SK-N-SH (cell line): ENCODE results near the gene DERA. TPM values are rescaled to one million over a fixed set of nuclear protein-coding genes. Genes with fewer than 3 reads are reported as not detected.
A peak's percentile ranks its signal among the peaks of the same experiment; 100 is the strongest.

Source experiments
- CTCF ChIA-PET: fragments of 300-600, 350-600 bp; formaldehyde crosslinking; extraction: SDS; loops from one replicate; lab custom pipeline; 2021; lab: Yijun Ruan, JAX
- POLR2A ChIA-PET: fragments of 350-600 bp; sonication (Branson Sonifier 250); formaldehyde crosslinking; extraction: SDS; loops from one replicate; lab custom pipeline; 2020; ENCODE audit warnings: antibody characterized with exemption, inconsistent platforms; lab: Yijun Ruan, JAX
- DNase-seq: peaks from one replicate; pipeline ENCODE4 v3.0.0; 2012
- H2AFZ ChIP-seq: fragments of 200-600 bp; sonication (generic); 2 replicates; pipeline ENCODE4 v1.8.1; 2016; ENCODE audit warnings: antibody characterized with exemption, mild to moderate bottlenecking, low read depth
- H3F3A ChIP-seq: fragments of 200-600 bp; sonication (generic); replicated peaks from 2 replicates; pipeline ENCODE3; 2016; ENCODE audit warnings: antibody characterized with exemption, mild to moderate bottlenecking; ENCODE audit not compliant: insufficient read depth
- H3K27ac ChIP-seq, 2 experiments: fragments of 200-500 bp in 1 of 2; fragments of 200-600 bp in 1 of 2; sonication (Bioruptor generic) in 1 of 2; sonication (generic), shearing (Covaris generic) in 1 of 2; 2 replicates each; pipeline versions ENCODE4 v1.5.1 to v1.6.1; 2014 to 2016; ENCODE audit warnings: low read depth in 2 of 2, inconsistent platforms in 1 of 2, low read length in 1 of 2, mild to moderate bottlenecking in 1 of 2, mixed read lengths in 1 of 2
- H3K27me3 ChIP-seq: fragments of 200-600 bp; sonication (generic), shearing (Covaris generic); 2 replicates; pipeline ENCODE4 v1.6.1; 2016; ENCODE audit warnings: mixed run types; ENCODE audit not compliant: insufficient read depth
- H3K36me3 ChIP-seq, 2 experiments: fragments of 200-500 bp in 1 of 2; fragments of 200-600 bp in 1 of 2; sonication (Bioruptor generic) in 1 of 2; sonication (generic) in 1 of 2; replicated peaks in 1 of 2; 2 replicates each; pipeline versions ENCODE3 to v1.5.1; 2014 to 2016; ENCODE audit warnings: low read length in 1 of 2, mild to moderate bottlenecking in 1 of 2; ENCODE audit not compliant: insufficient read depth in 2 of 2, control insufficient read depth in 1 of 2
- H3K4me1 ChIP-seq, 2 experiments: fragments of 200-500 bp in 1 of 2; fragments of 200-600 bp in 1 of 2; sonication (Bioruptor generic) in 1 of 2; sonication (generic), shearing (Covaris generic) in 1 of 2; 2 replicates each; pipeline versions ENCODE4 v1.5.1 to v1.6.1; 2014 to 2016; ENCODE audit warnings: low read depth in 1 of 2, low read length in 1 of 2, mixed run types in 1 of 2; ENCODE audit not compliant: insufficient read depth in 2 of 2, control insufficient read depth in 1 of 2
- H3K4me2 ChIP-seq: fragments of 200-600 bp; sonication (generic), shearing (Covaris generic); 2 replicates; pipeline ENCODE4 v1.6.1; 2017; ENCODE audit warnings: mixed run types
- H3K4me3 ChIP-seq, 2 experiments: fragments of 200-500 bp in 1 of 2; fragments of 200-600 bp in 1 of 2; sonication (Bioruptor generic) in 1 of 2; sonication (generic), shearing (Covaris generic) in 1 of 2; 2 replicates each; pipeline versions ENCODE4 v1.5.1 to v1.8.1; 2014 to 2016; ENCODE audit warnings: low read depth in 2 of 2, inconsistent platforms in 1 of 2, low read length in 1 of 2, mild to moderate bottlenecking in 1 of 2, mixed read lengths in 1 of 2, moderate library complexity in 1 of 2
- H3K79me2 ChIP-seq: fragments of 200-600 bp; sonication (generic); 2 replicates; pipeline ENCODE4 v1.8.1; 2017; ENCODE audit warnings: mild to moderate bottlenecking; ENCODE audit not compliant: insufficient read depth
- H3K9ac ChIP-seq: fragments of 200-600 bp; sonication (generic); 2 replicates; pipeline ENCODE4 v1.6.1; 2017; ENCODE audit warnings: mixed run types
- H3K9me2 ChIP-seq: fragments of 200-600 bp; sonication (generic); 2 replicates; pipeline ENCODE4 v1.6.1; 2017; ENCODE audit warnings: mixed run types
- H3K9me3 ChIP-seq: fragments of 200-600 bp; sonication (generic); 2 replicates; pipeline ENCODE4 v1.6.1; 2017; ENCODE audit warnings: mixed run types, mild to moderate bottlenecking, moderate library complexity
- H4K20me1 ChIP-seq: fragments of 200-600 bp; sonication (generic); 2 replicates; pipeline ENCODE4 v1.6.1; 2017; ENCODE audit warnings: mild to moderate bottlenecking, mixed run types; ENCODE audit not compliant: insufficient read depth
- ELF1 ChIP-seq: IDR thresholded peaks from 2 replicates; pipeline ENCODE4 v1.4.0; 2012
- EP300 ChIP-seq, 2 experiments: IDR thresholded peaks; 2 replicates each; pipeline versions ENCODE4 v1.4.0 to v1.6.1; 2012; ENCODE audit warnings: borderline replicate concordance in 1 of 2, low read depth in 1 of 2, low read length in 1 of 2
- FOXJ3 ChIP-seq: sonication (generic); formaldehyde crosslinking; IDR thresholded peaks from 2 replicates; pipeline ENCODE4 v1.5.1; 2020; ENCODE audit warnings: mild to moderate bottlenecking, missing genetic modification reagents
- GATA2 ChIP-seq: sonication (generic); formaldehyde crosslinking; IDR thresholded peaks from 2 replicates; pipeline ENCODE4 v1.5.0; 2020; ENCODE audit warnings: mild to moderate bottlenecking, missing genetic modification reagents
- JUND ChIP-seq: IDR thresholded peaks from 2 replicates; pipeline ENCODE4 v1.4.0; 2012
- MEF2A ChIP-seq: IDR thresholded peaks from 2 replicates; pipeline ENCODE4 v1.4.0; 2012; ENCODE audit warnings: low read depth, borderline replicate concordance
- MXI1 ChIP-seq: IDR thresholded peaks from 2 replicates; pipeline ENCODE4 v1.6.1; 2012; ENCODE audit warnings: mild to moderate bottlenecking, low read depth, low read length, improper control_type of control experiment
- NFIC ChIP-seq: IDR thresholded peaks from 2 replicates; pipeline ENCODE4 v1.4.0; 2012; ENCODE audit warnings: borderline replicate concordance
- POLR2AphosphoS5 ChIP-seq: IDR thresholded peaks from 2 replicates; pipeline ENCODE4 v1.6.1; 2012; ENCODE audit warnings: low read depth, low read length
- RAD21 ChIP-seq: IDR thresholded peaks from 2 replicates; pipeline ENCODE4 v1.6.1; 2012; ENCODE audit warnings: mild to moderate bottlenecking, low read length
- SIN3A ChIP-seq: IDR thresholded peaks from 2 replicates; pipeline ENCODE4 v1.6.1; 2012; ENCODE audit warnings: low read depth, mild to moderate bottlenecking, low read length, moderate library complexity, borderline replicate concordance
- SMC3 ChIP-seq: IDR thresholded peaks from 2 replicates; pipeline ENCODE4 v1.6.1; 2012; ENCODE audit warnings: low read depth, low read length, improper control_type of control experiment
- TCF12 ChIP-seq: IDR thresholded peaks from 2 replicates; pipeline ENCODE4 v1.4.0; 2012
- TEAD4 ChIP-seq: IDR thresholded peaks from 2 replicates; pipeline ENCODE4 v1.4.0; 2012; ENCODE audit warnings: mild to moderate bottlenecking, borderline replicate concordance; ENCODE audit not compliant: insufficient read depth
- YY1 ChIP-seq: IDR thresholded peaks from 2 replicates; pipeline ENCODE4 v1.4.0; 2012; ENCODE audit warnings: low read depth, mild to moderate bottlenecking
- WGBS: methylation state at CpG from one replicate; pipeline ENCODE4 v1.1.6; 2017; ENCODE audit warnings: low lambda C conversion rate; 5-methylcytosine and 5-hydroxymethylcytosine counted together
- polyA plus RNA-seq, 3 experiments: library from polyadenylated mRNA; depleted of rRNA; stranded (reverse); fragments of >200 nt; gene quantifications; 2 replicates each; pipeline ENCODE4 v1.2.3, GENCODE V29; 2012
- TF ChIP-seq, protein P1 (sequence below): IDR thresholded peaks from 2 replicates; pipeline ENCODE4 v1.4.0; 2012; ENCODE audit warnings: low read depth, borderline replicate concordance
- TF ChIP-seq, protein P2 (sequence below): IDR thresholded peaks from 2 replicates; pipeline ENCODE4 v1.4.0; 2012; ENCODE audit warnings: low read depth
- TF ChIP-seq, protein P3 (sequence below): fragments of 150-350 bp; IDR thresholded peaks from 2 replicates; pipeline ENCODE4 v1.6.1; 2017; ENCODE audit warnings: antibody characterized with exemption, low read length, low read depth, borderline replicate concordance

DERA gene
- polyA plus RNA-seq, 1 of the 3 experiments (the other 2 are of a cell fraction): 16.6 TPM

- Histone ChIP-seq H3K9me2 (no peaks in the 10 kb centered on the region), H3K9ac (no peak overlapping the region), H4K20me1 (no peaks in the 10 kb centered on the region), H2AFZ (no peak overlapping the region), H3K27me3 (no peaks in the 10 kb centered on the region)
- CTCF ChIA-PET: no interaction called here
- TF ChIP-seq, protein P1, sequence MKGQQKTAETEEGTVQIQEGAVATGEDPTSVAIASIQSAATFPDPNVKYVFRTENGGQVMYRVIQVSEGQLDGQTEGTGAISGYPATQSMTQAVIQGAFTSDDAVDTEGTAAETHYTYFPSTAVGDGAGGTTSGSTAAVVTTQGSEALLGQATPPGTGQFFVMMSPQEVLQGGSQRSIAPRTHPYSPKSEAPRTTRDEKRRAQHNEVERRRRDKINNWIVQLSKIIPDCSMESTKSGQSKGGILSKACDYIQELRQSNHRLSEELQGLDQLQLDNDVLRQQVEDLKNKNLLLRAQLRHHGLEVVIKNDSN: no peak
- no peak for TF ChIP-seq RAD21
- TF ChIP-seq, all 33 proteins: peak for 0
- H3K9me3 ChIP-seq: no peaks in the 10 kb centered on the region
- WGBS: 87% methylated on average over 3 of the region's 3 CpGs
- H3K36me3 ChIP-seq: peaks cover 4 to 7% of the 10 kb centered on the region in 2 experiments
- H3F3A ChIP-seq: no peaks in the 10 kb centered on the region
- H3K79me2 ChIP-seq: no peaks in the 10 kb centered on the region
- POLR2A ChIA-PET: no interaction called here
- DNase-seq: no peak
- no peak overlapping the region for H3K27ac ChIP-seq
- no peak overlapping the region for H3K4me3 ChIP-seq
- H3K4me2 ChIP-seq: no peak overlapping the region
- H3K4me1 ChIP-seq: no peaks in the 10 kb centered on the region; a peak in 1 of 4 replicates
Observed at GRCh38 chr12:15971211-15971610, 60.1 kb downstream of the DERA start.

GRCh38 chr12:15972894-15973293, 61.8 kb downstream of the DERA start:
- Histone ChIP-seq H3K27me3 (no peaks in the 10 kb centered on the region), H3K79me2 (no peaks in the 10 kb centered on the region), H4K20me1 (no peaks in the 10 kb centered on the region), H3K4me2 (no peak overlapping the region), H3K4me1 (peaks cover 0 to 6% of the 10 kb centered on the region in 2 experiments; a peak in 1 of 4 replicates), H3K9me3 (no peaks in the 10 kb centered on the region), H3K36me3 (peaks cover 6 to 7% of the 10 kb centered on the region in 2 experiments), H3K27ac (no peak overlapping the region), H3K4me3 (no peak overlapping the region), H2AFZ (no peak overlapping the region), H3K9me2 (no peaks in the 10 kb centered on the region), H3F3A (no peaks in the 10 kb centered on the region), H3K9ac (no peak overlapping the region)
- TF ChIP-seq RAD21 (no peak), SMC3 (no peak), YY1 (no peak), GATA2 (CRISPR knock-in tag) (no peak), EP300 (IDR thresholded peaks at IDR 0.05; ENCODE audit: borderline replicate concordance in 1 of 2, low read depth in 1 of 2, low read length in 1 of 2) (no peak), MEF2A (no peak), ELF1 (no peak), NFIC (no peak)
- ChIA-PET CTCF (interaction anchor here (1.0 kb wide), 1 partner anchor 9 kb away, joined by 3 read pairs; no protein-coding TSS in a partner anchor), POLR2A (no interaction called here)
- 89% methylated on average over 4 of the region's 4 CpGs for WGBS
- no peak for DNase-seq

- CTCF ChIA-PET: interaction anchor here (1.0 to 1.6 kb wide), 4 partner anchors 8 to 80 kb away, joined by 3 read pairs; no protein-coding TSS in a partner anchor
Observed at GRCh38 chr12:15977999-15978951, 67.1 kb downstream of the DERA start.

More at GRCh38 chr12:15977999-15978951, 67.1 kb downstream of the DERA start:
- peaks cover 7 to 32% of the 10 kb centered on the region in 2 experiments; a peak in 3 of 4 replicates for H3K4me1 ChIP-seq
- peaks cover 24% of the 10 kb centered on the region for H3F3A ChIP-seq
- no peak overlapping the region for H2AFZ ChIP-seq
- H3K27ac ChIP-seq: peak overlapping the region; percentile 73 to 81
- H3K27me3 ChIP-seq: no peaks in the 10 kb centered on the region
- peak overlapping the region; percentile 44 for H3K4me2 ChIP-seq
- no peak for DNase-seq
- no peaks in the 10 kb centered on the region for H4K20me1 ChIP-seq
- H3K9me2 ChIP-seq: no peaks in the 10 kb centered on the region
- POLR2A ChIA-PET: no interaction called here
- WGBS: 82% methylated on average over 7 of the region's 7 CpGs
- peak overlapping the region; percentile 17; the same call in 1 of the 2 replicates for H3K9ac ChIP-seq
- H3K4me3 ChIP-seq: no peak overlapping the region
- H3K9me3 ChIP-seq: no peaks in the 10 kb centered on the region
- peaks cover 2 to 6% of the 10 kb centered on the region in 2 experiments for H3K36me3 ChIP-seq
- H3K79me2 ChIP-seq: no peaks in the 10 kb centered on the region
- TF ChIP-seq MXI1 (no peak), NFIC (no peak), FOXJ3 (CRISPR knock-in tag) (no peak), SIN3A (no peak), TEAD4 (no peak), TCF12 (peak; percentile 18; the same call in 1 of the 2 replicates), POLR2AphosphoS5 (no peak), JUND (peak; percentile 38)
- TF ChIP-seq, protein P2, sequence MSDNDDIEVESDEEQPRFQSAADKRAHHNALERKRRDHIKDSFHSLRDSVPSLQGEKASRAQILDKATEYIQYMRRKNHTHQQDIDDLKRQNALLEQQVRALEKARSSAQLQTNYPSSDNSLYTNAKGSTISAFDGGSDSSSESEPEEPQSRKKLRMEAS: peak; percentile 10; the same call in 1 of the 2 replicates
- TF ChIP-seq, protein P3, sequence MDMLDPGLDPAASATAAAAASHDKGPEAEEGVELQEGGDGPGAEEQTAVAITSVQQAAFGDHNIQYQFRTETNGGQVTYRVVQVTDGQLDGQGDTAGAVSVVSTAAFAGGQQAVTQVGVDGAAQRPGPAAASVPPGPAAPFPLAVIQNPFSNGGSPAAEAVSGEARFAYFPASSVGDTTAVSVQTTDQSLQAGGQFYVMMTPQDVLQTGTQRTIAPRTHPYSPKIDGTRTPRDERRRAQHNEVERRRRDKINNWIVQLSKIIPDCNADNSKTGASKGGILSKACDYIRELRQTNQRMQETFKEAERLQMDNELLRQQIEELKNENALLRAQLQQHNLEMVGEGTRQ: no peak
